Activated CD4-positive, alpha-beta T cell treated with anti-CD3 and anti-CD28 coated beads, Interleukin-2, Interleukin-6, amounts not matched to agents 100 ng/mL and 50 ng/mL, durations not matched to agents 16 hours and 8 hours (primary cell): ENCODE measurements around the gene NCKAP5.

Source experiments
- DNase-seq: peaks from one replicate; pipeline ENCODE4 v3.0.0-alpha.2; 2020

Gene NCKAP5

DNA sequence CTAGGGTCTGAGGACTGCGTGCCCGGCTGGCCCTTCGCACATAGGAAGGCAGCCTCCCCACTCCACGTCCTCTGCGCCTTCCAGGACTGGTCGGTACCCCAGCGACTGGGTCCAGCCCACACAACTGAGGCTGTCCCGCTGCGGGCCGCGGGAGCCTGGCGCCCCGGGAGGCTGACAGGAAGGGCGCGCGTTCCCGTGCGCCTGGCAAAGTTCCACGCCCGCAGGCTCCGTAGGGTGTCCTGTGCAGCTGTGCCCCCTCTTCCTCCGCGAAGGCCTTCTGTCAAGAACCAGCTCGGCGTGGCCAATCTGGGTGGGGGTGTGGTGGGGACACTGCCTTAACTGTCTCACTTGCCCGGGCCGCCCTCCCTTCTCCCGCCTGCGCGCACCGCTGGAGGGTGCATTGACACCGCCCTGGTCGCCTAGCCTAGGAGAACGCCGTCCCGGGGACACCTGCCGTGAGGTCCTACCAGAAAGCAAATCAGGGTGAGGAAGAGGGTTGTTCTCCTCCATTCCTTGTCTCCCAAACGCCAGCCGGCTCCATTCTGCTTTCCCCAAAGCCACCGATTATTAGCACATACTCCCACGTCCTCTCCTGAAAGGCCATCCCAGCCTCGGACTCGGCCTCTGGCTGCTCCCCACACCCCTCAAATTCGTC, 897.6 kb downstream of the NCKAP5 start:
- no peak for DNase-seq

DNA sequence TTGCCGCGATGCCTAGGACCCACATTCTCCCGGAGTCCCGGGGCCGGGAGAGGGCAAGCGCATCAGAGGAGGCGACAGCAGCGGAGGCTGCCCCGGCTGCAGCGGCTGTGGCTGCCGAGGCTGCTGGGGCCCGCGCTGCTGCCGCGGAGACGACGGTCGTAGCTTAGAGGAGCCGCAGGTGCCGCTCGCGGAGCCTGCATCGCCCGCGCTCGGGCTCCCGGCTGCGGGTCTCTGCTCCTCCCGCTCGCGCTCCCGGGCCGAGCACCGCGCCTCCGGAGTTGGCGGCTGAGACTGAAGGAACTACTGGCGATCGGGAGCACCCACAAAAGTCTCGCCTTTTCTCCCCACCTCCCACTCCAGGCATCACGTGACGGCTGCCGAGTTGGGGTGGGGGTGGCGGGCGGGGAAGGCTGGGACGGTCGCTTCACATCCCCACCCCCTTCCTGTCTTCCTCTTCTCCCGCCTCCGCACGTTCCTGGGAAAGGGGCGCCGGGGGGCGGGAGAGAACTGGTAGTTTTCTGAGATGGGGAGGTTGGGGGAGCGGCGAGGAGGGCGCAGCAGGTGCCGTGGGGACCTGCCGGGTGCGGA, 898.3 kb downstream of the NCKAP5 start, which contains the start of gene LYPD1:
TSS of gene LYPD1 (minus strand) at position 298 of the 588 bp plus-strand sequence. CDS start at position 25, 273 bp downstream.
- no peak for DNase-seq

DNA sequence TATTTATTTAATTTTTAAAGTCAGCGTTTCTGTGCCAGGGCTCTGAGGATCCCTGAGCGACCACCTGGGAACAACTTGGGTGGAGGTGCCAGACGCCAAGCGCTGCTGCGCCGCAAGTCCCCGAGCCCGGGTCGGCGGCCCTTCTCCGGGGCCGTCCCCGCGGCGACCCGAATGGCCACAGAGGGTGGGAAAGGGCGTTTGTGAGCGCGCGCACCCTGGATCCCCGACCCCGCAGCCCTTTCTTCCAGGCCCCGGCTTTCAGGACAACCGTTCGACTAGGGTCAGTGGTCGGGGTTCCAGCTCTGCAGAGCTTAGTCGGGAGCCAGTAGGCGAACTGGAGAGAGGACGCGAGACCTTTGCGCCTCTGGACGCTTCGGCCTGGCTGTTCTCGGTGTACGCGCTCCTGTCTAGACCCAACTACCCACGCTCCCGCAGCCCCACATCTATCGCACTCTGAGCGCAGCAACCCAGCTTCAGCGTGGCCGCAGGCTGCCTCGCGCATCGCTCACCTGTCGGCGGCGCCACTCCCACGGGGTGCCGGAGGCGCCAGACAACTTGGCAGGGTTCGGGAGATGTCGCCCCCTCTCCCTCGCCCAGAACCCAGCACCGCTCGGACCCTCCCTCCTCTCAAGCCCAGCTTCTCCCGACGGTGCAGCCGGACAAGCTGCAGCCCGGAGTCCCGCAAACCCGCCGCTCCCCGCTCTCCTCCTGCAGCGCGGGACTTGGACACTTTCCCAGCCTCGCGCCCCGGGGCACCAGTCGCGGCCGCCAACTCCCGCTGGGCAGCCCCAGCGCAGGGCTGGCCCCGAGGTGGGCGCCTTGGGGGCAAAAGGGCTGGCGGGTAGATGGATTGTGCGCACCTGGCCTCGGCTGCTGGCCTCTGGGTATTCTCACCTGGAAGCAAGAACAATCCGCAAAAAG, 899.0 kb downstream of the NCKAP5 start:
- no peak for DNase-seq

DNA sequence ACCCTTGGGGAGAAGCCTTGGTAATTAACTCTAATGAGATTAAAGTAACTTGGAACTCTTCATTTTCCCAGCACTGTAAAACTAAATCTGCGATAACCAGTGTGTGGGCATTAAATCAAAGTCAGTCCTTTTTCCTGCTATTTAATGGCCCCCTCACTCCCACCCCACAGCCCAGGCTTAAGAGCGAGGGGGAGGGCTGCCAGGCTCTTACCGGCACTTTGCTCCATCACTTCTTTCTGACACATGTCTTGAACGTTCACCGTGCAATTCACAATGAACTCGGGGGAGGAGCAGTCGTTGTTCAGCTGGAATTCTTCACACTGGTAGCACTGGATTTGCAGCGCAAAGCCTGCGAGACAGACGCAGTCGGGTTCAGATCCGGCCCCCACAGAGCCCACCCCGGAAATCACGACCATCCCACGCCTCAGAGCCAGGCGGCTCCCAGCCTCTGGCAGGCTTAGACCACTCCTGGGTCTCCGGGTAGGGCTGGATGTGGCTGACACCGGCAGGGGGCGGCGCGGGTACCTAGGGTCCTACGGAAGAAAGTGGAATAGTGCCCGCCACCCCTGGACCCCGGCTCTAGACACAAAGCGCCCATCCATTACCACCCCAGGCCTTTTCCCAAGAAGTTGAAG, 900.0 kb downstream of the NCKAP5 start:
- no peak for DNase-seq

DNA sequence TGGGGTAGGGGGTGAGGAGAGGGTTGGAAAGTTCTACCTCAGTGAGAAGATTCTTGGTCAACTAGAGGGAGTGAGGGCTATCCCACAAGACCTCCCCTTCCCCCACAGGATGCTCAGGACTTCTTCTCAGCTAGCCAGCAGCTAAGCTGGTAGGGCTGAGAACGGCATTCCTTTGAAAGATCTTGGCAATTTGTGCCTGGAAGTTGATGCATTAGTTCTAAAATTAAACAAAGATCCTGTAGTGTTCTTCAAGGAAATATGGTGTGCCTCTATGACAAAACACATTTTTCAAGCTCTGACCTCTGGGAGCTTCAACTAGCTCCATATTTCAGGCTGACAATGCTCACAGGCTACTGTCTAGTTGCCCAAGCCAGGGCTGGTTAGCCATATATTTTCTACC, 900.6 kb downstream of the NCKAP5 start:
- DNase-seq = no peak

DNA sequence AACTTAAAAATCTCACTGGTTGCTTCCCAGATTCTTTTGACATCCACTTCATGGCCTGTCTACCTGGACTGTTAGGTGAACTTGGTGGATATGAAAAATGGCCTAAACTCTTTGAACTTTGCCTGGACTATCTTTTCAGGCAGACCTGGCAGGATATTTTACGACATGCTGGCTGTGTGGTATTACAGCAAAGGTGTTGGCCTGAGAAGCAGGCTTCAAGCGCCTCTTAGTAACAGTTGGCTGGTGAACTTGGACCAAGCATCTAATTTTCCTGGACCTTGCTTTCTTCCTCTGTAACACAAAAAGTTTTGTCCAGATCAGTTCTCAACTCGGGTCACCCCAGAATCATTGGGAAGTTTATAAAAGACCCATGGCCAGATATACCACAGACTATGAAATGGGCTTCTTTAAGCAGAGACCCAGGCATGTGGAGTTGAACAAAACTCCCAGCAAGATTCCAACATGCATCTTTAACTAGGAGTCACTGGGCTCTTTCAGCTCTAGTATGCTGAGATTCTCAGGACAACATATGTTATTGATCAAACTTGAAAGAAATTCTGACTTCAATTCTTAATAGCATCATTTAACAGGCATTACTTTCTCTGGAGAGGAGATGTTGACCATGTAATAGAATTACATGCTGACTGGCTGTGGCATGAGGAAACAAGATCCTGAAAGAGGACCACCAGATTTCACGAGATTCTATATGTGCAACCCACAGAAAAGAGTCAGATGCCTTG, 902.7 kb downstream of the NCKAP5 start:
- no peak for DNase-seq

DNA sequence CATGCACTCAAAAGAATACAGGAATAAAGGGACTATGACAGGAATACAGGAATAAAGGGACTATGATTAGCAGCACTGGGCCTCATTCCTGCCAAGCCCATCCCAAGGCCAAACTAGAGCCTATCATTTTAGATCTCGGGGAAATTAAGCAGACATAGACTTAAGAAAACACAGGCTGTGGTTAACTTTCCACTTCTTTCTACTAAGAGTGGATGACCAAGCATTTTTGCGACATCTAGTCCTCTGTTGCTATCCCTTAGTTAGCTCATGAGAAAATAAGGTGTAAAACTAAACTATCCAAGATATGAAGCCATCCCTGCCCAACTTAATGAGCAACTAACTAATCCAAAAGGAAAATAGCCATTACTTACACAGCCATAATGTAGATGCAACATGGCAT, 904.2 kb downstream of the NCKAP5 start:
- no peak for DNase-seq

DNA sequence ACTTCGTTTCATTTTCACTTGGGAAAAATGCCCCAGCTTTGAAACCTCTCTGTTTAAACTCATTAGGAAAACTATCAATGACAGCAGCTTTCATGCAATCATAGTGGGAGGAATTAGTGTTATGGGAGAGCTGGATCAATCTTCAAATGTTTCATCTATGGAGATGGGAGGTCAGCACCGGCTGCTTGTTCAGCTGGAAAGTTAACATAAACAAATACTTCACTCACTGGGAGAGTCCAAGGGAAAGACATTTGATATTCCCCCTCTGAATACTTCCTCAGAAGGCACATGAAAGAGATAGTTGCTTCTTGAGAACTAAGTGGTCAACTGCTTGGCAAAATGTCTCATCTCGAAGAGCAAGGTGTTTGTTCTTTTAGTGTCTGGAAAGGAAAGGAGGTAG, 905.5 kb downstream of the NCKAP5 start:
- DNase-seq = no peak

DNA sequence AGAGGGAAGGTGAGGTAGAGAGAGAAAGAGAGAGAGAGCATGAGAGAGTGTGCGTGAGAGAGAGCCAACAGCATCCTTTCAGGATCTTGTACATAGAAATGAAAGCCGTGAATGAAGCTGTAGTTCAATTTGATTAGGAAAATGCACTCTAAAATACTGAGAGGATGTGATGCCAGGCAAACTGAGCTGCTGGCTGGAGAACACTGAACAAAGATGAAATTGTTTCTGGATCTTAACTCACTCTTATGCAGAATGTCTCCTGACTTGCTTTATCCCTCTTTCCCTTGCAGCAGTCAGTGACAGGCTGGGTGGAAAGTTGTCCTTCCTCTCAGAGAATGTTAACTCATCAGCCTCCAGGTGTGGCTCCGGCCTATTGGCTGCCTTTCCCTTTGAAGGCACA, 908.9 kb downstream of the NCKAP5 start:
- no peak for DNase-seq

DNA sequence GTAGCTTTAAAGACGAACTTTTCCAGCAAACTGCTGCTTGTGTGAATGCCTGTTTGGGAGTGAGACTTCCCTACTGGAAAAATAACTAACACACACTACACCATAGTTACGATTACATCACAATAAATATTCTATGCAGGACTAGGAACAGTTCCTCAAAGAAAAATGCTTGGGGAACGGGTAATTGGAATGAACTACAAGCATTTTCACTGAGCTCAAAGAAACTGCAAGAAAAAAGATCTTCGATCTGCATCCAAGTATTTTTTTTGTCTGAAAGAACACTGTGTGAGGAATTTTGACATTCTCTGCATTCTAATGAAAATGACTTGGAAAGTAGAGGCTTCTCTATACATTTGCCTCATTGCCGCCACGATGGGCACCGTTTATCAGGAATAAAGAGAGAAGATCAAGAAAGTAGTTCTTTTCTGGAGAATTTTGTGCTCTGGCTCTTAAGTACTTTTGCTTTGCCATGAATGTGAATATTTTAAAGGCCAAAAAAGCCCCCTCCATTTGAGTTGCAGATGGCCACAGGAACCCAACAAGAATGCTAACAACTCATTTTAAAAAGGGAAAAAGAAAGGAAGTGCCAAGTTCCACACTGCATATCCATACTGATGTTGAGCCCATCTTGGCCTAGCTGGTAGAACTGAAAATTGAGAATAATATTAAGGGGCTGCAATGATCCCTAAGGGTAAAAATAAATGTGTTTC, 911.8 kb downstream of the NCKAP5 start:
- no peak for DNase-seq

DNA sequence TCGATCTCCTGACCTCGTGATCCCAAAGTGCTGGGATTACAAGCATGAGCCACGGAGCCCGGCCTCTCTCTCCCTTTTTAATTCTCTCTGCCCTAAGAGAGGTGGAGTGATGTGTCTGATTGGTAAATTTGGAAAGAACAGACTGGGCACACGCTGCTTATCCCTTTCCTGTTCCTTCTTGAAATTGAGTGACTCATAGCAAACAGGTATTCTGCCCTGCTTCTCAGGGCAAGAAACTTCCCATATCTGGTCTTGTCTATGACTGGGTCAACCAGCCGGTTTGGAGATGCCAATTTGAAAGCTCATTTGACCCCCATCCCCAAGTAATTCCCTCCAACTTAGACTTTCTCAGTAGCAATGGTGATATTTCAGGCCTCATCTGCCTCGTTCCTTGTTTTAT, 913.3 kb downstream of the NCKAP5 start:
- no peak for DNase-seq

DNA sequence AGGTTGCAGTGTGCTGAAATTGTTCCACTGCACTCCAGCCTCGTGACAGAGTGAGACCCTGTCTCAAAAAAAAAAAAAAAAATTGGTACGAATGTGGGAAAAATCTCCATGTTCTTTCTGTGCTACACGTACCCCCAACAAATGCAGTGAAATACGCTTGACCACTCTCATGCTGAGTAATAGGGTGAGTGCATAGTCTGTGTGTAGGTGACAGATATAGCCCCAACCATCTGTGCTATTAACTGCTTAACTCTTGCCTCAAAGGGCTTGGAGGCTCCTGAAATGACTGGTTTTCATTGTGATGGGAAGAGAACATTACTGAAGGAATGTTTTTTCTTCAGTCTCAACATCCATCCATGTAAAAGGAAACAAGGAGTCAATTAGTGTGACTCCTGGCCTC, 913.9 kb downstream of the NCKAP5 start:
- DNase-seq = no peak

DNA sequence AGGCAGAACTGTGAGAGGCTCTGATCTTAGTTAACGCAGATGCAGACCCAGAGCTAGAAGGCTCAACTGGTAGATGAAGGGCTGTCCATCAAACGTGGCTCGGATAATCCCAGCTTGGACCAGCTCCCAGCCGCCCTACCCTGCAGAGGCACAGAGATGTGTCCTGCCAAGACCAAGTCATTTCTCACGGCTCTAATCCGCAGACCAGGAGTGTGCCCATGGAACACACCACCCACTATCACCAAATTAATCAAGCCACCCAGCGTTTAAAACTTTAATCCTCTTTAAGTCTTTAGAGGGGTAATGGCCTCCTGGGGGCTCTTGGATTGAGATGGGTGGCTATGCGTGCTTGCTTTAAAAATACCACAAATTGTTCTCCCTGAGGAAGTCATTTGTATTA, 915.8 kb downstream of the NCKAP5 start:
- DNase-seq = no peak

DNA sequence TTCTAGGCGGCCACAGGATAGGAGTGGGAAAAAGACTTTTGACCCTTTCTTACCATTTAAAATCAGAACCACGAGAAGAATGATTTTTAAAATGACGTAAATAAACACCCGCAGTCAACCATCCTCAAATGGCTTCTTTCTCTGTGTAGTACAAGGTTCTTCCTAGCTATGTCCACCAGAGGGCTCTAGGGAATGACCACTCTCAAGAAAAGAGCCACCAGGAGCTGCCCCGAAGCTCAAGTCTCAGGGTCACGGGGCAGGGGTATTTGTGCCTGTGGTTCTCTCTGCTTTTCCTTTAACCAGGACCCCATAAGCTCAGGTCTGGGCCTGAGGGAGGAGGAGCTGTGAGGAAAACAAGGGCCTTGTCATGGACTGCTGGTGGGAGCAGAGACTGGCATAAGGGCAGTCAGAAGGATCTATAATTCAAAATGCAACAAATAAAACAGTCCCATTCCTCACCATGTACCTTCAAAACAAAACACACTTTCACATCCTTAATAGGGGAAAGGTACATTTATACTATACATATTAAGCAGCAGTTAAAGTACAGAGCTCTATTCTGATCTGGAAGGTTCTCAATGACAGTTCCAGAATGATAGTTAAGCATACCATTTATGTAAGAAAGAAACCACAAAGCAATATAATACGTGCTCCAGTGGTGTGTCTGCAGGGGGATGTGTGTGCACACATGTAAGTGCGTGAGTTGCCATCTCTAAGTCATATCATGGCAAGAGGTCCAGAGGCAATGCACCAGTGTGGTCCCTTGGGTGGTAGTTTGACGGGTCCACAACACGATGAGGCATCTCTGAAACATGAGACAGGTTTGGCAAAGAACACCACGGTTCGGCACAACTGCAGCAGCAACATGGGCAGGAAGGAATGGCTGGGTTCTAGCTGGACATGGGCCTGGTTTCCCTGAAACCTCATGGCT, 916.9 kb downstream of the NCKAP5 start:
- no peak for DNase-seq

DNA sequence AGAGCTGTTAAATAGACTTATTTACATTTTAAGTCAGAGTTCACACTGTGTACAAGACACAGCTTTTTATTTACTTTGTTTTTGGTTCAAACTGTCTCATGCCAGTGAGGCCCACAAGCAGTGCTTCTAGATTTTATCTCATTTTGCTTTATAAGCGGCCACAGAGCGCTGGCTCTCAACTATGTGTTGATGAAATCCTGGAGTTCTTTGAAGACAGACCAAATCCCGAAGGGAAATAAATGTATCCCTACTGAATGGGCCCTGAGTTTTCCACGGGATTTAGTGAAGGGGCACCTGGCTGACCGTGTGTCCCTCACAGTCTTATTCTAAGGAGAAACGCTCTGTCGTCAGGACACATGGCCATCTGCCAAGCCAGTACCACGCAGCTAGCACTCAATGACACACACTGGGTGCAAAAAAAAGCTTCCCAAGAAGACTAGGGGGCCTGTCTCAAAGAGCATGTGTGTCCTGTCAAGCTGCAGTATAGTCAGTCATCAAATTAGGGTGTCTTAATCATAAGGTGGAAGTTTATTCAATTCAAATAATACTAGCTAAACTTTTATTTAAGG, 921.6 kb downstream of the NCKAP5 start:
- no peak for DNase-seq

DNA sequence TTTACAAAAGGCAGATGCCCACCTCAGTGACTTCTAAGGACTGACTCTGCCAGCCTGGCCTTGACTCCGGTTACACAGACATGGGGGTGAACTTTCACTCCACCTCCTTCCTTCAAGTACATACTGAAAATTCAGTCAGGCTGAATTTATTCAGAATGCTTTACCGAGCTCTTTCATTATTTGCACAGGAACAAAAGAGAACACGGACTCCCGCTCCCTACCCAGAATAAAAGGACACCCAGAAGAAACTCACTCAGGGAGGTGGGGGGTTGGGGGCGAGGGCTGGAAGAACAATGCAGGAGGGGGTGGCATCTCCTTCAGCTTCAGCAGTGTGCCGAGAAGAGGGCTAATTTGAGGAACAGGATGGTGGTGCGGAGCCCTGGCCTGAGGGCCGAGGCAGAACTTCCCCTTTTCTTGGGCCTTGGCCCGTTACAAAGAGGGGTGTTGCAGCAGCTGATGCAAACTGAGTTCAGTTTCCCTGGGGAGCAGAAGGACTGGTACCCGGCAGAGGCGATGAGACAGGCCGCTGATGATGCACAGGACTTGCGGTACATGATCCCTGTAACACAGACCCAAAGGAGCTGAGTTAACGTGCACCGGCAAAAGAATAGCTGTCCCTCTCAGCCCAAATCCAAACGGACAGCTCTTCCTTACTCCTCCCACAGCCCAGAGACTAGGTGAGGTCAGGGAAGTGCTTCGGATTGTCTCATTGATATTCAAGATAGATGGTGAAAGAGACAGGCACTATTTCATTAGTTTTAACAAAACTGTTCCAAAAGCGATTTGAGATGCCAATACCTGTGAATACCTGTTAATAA, 922.3 kb downstream of the NCKAP5 start:
- no peak for DNase-seq

DNA sequence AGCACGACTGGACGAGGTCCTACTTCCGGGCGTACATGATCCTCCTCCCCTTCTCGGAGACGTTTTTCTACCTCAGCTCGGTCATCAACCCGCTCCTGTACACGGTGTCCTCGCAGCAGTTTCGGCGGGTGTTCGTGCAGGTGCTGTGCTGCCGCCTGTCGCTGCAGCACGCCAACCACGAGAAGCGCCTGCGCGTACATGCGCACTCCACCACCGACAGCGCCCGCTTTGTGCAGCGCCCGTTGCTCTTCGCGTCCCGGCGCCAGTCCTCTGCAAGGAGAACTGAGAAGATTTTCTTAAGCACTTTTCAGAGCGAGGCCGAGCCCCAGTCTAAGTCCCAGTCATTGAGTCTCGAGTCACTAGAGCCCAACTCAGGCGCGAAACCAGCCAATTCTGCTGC, 923.1 kb downstream of the NCKAP5 start:
- DNase-seq = no peak

DNA sequence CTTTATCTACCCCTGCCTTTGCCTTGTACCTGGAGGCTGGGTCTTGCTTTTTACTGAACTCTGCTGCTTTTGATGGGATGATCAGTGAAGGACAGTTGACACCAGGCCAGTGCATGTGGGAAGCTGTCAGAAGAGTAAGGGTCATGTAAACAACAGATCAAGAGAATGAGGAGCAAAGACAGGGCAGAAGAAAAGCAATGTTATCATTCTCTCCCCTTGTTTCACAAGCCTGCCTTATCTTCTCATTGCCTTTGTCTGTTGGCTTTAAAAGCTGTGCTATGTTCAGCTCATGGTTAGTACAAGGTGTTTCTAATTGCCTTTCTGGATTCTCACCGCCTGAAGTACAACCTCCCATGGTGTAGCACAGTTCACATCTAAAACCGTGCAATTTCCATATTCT, 925.8 kb downstream of the NCKAP5 start:
- no peak for DNase-seq

DNA sequence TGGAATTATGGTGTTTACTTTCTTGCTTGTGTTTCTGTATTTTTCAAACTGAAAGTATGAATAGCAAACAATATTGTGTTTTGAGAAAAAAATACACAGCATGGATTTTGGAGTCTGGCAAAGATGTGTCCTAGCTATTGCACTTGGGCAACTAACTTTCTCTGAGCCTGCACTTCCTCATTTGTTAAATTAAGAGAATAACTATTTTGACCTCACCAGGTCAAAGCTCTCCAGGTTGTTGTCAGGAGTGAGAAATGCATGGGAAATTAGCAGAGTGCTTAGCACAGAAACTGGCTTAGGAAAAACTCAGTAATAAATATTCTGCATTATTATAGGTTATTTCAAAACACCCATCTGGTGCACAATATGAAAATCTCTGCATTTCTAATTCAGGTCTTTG, 926.4 kb downstream of the NCKAP5 start:
- DNase-seq = no peak

DNA sequence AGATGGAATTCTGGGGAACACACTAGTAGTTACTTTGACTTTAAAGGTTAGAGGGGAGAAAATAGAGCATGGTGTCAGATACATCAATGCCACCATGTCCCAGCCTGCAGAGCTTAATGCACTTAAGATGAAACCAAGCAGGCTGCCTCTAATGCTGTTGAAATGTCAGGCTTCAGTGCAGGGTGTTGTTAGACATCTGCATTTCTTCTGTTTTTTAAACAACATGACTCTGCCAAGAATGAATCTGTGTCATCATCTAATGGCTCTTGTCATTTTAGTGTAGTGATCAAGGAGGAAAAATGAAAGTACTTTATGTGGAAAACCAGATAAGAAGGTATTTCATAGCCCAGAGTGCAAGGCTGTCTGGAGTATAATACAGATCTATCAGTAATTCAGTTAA, 928.1 kb downstream of the NCKAP5 start:
- no peak for DNase-seq
